Lower lobe of right lung (tissue), 2 donors: ENCODE results near the gene KRTAP10-8. TPM values are rescaled to one million over a fixed set of nuclear protein-coding genes. Genes with fewer than 3 reads are reported as not detected.

ENCODE experiments used
- ATAC-seq, 2 donors: fragments of 200-7000 bp; cut with Tn5 transposase; one replicate each; pipeline ENCODE4 v1.9.1; 2020 to 2022; ENCODE audit warnings: mild to moderate bottlenecking in 2 of 2, moderate library complexity in 2 of 2
- DNase-seq: peaks from one replicate; pipeline ENCODE4 v3.0.0-alpha.2; 2020
- H3K27ac ChIP-seq: fragments of 200-600 bp; one replicate; pipeline ENCODE4 v1.8.0; 2022
- H3K27me3 ChIP-seq: fragments of 200-600 bp; one replicate; pipeline ENCODE4 v1.8.0; 2022; ENCODE audit warnings: low read depth
- H3K36me3 ChIP-seq: fragments of 200-600 bp; one replicate; pipeline ENCODE4 v1.8.0; 2022; ENCODE audit warnings: mild to moderate bottlenecking
- H3K4me1 ChIP-seq: fragments of 200-600 bp; one replicate; pipeline ENCODE4 v1.8.0; 2022
- H3K4me3 ChIP-seq: fragments of 200-600 bp; one replicate; pipeline ENCODE4 v1.8.0; 2022; ENCODE audit warnings: mild to moderate bottlenecking
- H3K9me3 ChIP-seq: fragments of 200-600 bp; one replicate; pipeline ENCODE4 v1.8.0; 2022
- intact Hi-C: fragments of 100-400 bp; cut with DNase I; formaldehyde crosslinking; loops from one replicate; pipeline ENCODE4 v1.11.0; 2022
- long read RNA-seq: library from polyadenylated mRNA; unstranded; transcript quantifications from one replicate; pipeline ENCODE4 v2.0.0, GENCODE V29; 2021
- total RNA-seq: library from RNA; stranded (reverse); fragmentation: NEBNext Ultra II Directional; extraction: Animal tissue kit (Norgen Biotek cat#: 25700); gene quantifications from one replicate; pipeline ENCODE4 v1.2.1, GENCODE V29; 2021
- TF ChIP-seq, protein P1 (sequence below): fragments of 200-600 bp; IDR thresholded peaks from one replicate; pipeline ENCODE4 v1.8.0; 2022; ENCODE audit warnings: antibody characterized with exemption, mild to moderate bottlenecking
- donor health status: DM: no; HTN: yes; CAD: no; lungs with severe emphysema.

KRTAP10-8 gene, protein sequence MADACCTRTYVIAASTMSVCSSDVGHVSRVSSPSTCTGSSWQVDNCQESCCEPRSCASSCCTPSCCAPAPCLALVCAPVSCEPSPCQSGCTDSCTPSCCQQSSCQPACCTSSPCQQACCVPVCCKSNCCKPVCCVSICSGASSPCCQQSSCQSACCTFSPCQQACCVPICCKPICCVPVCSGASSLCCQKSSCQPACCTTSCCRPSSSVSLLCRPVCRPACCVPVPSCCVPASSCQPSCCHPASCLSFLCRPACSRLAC
- not detected for total RNA-seq
- long read RNA-seq: 0 reads

GRCh38 chr21:44612029-44612486, at the start of gene KRTAP10-8:
KRTAP10-8 (plus strand) TSS chr21:44612079; CDS start chr21:44612101, 22 bp downstream.
- intact Hi-C loops: no loop called here
- TF ChIP-seq, protein P1, sequence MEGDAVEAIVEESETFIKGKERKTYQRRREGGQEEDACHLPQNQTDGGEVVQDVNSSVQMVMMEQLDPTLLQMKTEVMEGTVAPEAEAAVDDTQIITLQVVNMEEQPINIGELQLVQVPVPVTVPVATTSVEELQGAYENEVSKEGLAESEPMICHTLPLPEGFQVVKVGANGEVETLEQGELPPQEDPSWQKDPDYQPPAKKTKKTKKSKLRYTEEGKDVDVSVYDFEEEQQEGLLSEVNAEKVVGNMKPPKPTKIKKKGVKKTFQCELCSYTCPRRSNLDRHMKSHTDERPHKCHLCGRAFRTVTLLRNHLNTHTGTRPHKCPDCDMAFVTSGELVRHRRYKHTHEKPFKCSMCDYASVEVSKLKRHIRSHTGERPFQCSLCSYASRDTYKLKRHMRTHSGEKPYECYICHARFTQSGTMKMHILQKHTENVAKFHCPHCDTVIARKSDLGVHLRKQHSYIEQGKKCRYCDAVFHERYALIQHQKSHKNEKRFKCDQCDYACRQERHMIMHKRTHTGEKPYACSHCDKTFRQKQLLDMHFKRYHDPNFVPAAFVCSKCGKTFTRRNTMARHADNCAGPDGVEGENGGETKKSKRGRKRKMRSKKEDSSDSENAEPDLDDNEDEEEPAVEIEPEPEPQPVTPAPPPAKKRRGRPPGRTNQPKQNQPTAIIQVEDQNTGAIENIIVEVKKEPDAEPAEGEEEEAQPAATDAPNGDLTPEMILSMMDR: no peak
- no peak within 1 kb of the TSS for H3K27ac ChIP-seq
- no peaks in the 10 kb centered on the region for H3K4me1 ChIP-seq
- peaks cover 13% of the 10 kb centered on the region for H3K9me3 ChIP-seq
- no peaks in the 10 kb centered on the region for H3K36me3 ChIP-seq
- H3K27me3 ChIP-seq: no peaks in the 10 kb centered on the region
- ATAC-seq (no peak), DNase-seq (no peak)
- H3K4me3 ChIP-seq: no peak within 1 kb of the TSS

- Histone ChIP-seq H3K27ac (no peak overlapping the region), H3K9me3 (no peaks in the 10 kb centered on the region), H3K36me3 (no peaks in the 10 kb centered on the region), H3K4me1 (no peaks in the 10 kb centered on the region), H3K4me3 (no peak overlapping the region), H3K27me3 (peaks cover 8% of the 10 kb centered on the region)
- TF ChIP-seq, protein P1: no peak
- intact Hi-C loops: no loop called here
- DNase-seq (no peak), ATAC-seq (no peak)
Observed at GRCh38 chr21:44564099-44564498, 47.8 kb upstream of the KRTAP10-8 start.

DNA sequence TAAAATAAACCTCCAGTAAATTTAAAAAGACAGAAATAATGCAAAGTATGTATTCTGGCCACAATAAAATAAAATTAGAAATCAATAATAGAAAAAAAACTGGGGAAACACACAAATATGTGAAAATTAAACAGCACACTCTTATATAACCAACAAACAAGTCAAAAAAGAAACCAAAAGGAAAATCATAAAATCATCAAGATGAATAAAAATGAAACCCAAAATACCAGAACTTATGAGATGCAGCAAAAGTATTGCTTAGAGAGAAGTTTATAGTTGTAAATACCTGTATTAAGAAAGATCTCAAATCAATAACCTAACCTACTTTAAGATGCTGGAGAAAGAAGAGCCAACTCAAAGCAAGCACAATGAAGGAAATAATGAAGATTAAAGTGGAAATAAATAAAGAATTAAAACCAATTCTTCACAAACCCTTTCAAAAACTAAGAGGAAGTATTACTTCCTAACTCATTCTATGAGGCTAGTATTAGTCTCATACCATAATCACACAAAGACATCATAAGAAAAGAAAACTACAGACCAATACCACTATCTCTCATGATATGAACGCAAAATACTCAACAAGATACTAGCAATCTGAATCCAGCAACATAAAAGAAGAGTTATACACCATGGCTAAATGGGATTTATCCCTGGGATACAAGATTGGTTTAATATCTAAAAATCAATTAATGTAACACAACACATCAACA, 46.8 kb upstream of the KRTAP10-8 start:
- no peak for ATAC-seq
- H3K4me3 ChIP-seq: no peak overlapping the region
- H3K27me3 ChIP-seq: peaks cover 5% of the 10 kb centered on the region
- no peak for DNase-seq
- no peaks in the 10 kb centered on the region for H3K4me1 ChIP-seq
- no peaks in the 10 kb centered on the region for H3K36me3 ChIP-seq
- intact Hi-C loops: no loop called here
- H3K27ac ChIP-seq: no peak overlapping the region
- no peaks in the 10 kb centered on the region for H3K9me3 ChIP-seq
- TF ChIP-seq, protein P1: no peak

DNA sequence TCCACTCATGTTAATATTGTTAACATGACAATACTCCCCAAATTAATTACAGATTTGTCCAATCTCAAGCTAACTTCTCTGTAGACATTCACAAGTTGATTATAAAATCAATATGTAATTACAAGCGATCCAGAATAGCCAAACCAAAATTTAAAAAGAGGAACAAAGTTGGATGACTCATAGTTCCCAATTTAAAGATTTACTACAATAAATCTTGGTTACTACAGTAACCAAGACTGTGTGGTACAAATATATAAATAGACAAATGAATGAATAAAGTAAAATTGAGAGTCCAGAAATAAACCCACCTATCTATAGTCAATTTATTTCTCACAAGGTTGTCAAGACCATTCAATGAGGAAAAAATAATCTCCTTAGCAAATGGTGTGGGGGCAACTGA, 45.5 kb upstream of the KRTAP10-8 start:
- Histone ChIP-seq H3K36me3 (no peaks in the 10 kb centered on the region), H3K27me3 (peaks cover 5% of the 10 kb centered on the region), H3K4me1 (no peaks in the 10 kb centered on the region), H3K4me3 (no peak overlapping the region), H3K9me3 (peaks cover 7% of the 10 kb centered on the region), H3K27ac (no peak overlapping the region)
- TF ChIP-seq, protein P1: no peak
- peak in 1 of 2 donors; percentile 35 for ATAC-seq
- intact Hi-C loops: no loop called here
- no peak for DNase-seq

GRCh38 chr21:44567481-44568171, 44.3 kb upstream of the KRTAP10-8 start:
- H3K27ac ChIP-seq: no peak overlapping the region
- intact Hi-C loops: no loop called here
- no peak for ATAC-seq
- H3K9me3 ChIP-seq: peaks cover 7% of the 10 kb centered on the region
- no peaks in the 10 kb centered on the region for H3K4me1 ChIP-seq
- H3K27me3 ChIP-seq: peaks cover 5% of the 10 kb centered on the region
- TF ChIP-seq, protein P1: no peak
- no peaks in the 10 kb centered on the region for H3K36me3 ChIP-seq
- DNase-seq: peak; percentile 35
- H3K4me3 ChIP-seq: no peak overlapping the region
